Activated T-helper 1 cell treated with anti-CD3 and anti-CD28 coated beads, Interleukin-12 subunit alpha, Interleukin-12 subunit beta, Interleukin-2, Interleukin-4 antibody, amounts not matched to agents 30 ng/mL and 10 ng/mL and 1 ng/mL, durations not matched to agents 14 hours and 24 hours and 36 hours (primary cell): ENCODE data around the gene EBP. TPM values are rescaled to one million over a fixed set of nuclear protein-coding genes. Genes with fewer than 3 reads are reported as not detected.
"Not testable (repeated sequence)": the region's sequence is repeated elsewhere in the genome, so short reads cannot be mapped to it uniquely, and the experiment has no call there.

Experiments used
- DNase-seq: peaks from one replicate; pipeline ENCODE4 v3.0.0; 2021; ENCODE audit warnings: low spot score
- H3K27ac Mint-ChIP-seq: one replicate; pipeline ENCODE4 v1.8.0; 2021; ENCODE audit warnings: mild to moderate bottlenecking, mixed read lengths
- H3K27me3 Mint-ChIP-seq: one replicate; pipeline ENCODE4 v1.8.0; 2022; ENCODE audit warnings: mild to moderate bottlenecking, moderate library complexity, mixed read lengths; ENCODE audit not compliant: insufficient read depth
- H3K36me3 Mint-ChIP-seq: one replicate; pipeline ENCODE4 v1.8.0; 2021; ENCODE audit warnings: low read depth, mixed read lengths
- H3K4me1 Mint-ChIP-seq: one replicate; pipeline ENCODE4 v1.8.0; 2021; ENCODE audit warnings: low read depth, mixed read lengths
- H3K4me3 Mint-ChIP-seq: one replicate; pipeline ENCODE4 v1.8.0; 2021; ENCODE audit warnings: mild to moderate bottlenecking, moderate library complexity, mixed read lengths
- H3K9me3 Mint-ChIP-seq: one replicate; pipeline ENCODE4 v1.8.0; 2021; ENCODE audit warnings: mixed read lengths
- intact Hi-C: fragments of 100-400 bp; cut with micrococcal nuclease; formaldehyde crosslinking; loops from one replicate; pipeline ENCODE4 v1.15.1; 2024
- total RNA-seq: library from RNA; stranded (reverse); gene quantifications from 2 replicates; pipeline ENCODE4 v1.2.3, GENCODE V29; 2022

EBP gene
- total RNA-seq, 1 donor from 2014 or later: 164 TPM

DNA sequence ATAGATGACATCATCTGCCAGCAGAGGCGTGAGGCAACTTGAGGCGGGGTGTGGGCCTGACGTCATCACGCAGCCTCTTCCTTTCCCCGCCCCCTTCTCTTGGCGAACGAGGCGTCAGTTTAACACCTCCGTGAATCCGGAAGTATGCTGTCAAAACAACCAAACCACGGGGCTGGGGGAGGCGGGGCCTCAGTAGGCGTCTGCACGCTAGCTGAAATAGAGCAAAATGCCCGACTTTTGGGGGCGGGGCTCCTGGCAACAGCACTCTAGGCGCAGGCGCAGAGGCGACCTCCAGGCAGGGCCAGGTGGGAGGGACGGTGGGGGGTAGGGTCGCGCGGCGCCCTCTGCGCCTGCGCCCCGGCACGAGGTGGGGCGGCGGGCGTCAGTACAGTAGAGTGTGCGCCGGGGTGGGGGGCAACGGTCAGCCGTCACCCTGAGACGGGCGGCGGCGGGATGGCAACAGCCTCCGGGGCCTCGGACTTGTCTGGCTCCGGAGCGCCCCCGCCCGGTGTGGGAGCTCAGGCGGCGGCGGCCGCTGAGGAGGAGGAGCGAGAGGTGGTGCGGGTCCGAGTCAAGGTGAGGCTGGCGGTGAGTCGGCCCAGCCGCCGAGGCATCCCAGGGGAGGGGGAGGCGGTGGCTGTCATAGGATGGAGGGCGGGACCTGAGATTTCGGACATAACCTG, 17.9 kb downstream of the EBP start, which contains the start of gene TBC1D25:
TSS of gene TBC1D25 (plus strand) at position 370 of the 683 bp plus-strand sequence. CDS start at position 454, 84 bp downstream.
- H3K4me1 Mint-ChIP-seq: peaks cover 17% of the 10 kb centered on the region
- H3K27ac Mint-ChIP-seq: peak within 1 kb of the TSS; percentile 92

DNA sequence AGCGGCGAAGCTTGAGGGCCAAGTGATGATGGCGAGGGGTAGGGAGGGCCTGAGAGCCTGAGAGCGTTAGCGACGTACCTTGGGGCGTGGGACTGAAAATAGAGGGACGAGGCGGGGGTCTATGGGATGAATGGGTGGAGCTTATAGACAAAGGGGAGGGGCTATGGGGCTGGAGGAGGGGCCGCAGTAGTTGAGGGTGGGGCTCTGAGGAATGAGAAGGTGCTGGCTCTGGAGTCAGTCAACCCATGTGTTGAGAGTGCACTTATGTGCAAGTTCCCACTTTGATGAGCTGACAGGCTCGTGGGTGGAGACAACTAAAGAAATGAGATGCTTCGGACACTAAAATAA, 18.4 kb downstream of the EBP start:
- intact Hi-C loops: loop anchor here (5.0 kb wide), 1 partner anchor 33 kb away; the partner anchor contains the start of gene PORCN
- Mint-ChIP-seq H3K36me3 (peaks cover 7% of the 10 kb centered on the region), H3K9me3 (no peaks in the 10 kb centered on the region), H3K27ac (peak overlapping the region; percentile 86), H3K4me1 (peaks cover 17% of the 10 kb centered on the region), H3K27me3 (no peaks in the 10 kb centered on the region), H3K4me3 (peak overlapping the region; percentile 94)
- DNase-seq: peak; percentile 47

More for the DNA sequence above, 17.9 kb downstream of the EBP start, which contains the start of gene TBC1D25:
- intact Hi-C loops: loop anchor here (1.0 to 5.0 kb wide), 7 partner anchors 18 to 504 kb away; partner anchors contain the start of genes EBP, FTSJ1, PORCN and RBM3
- peak; percentile 93 for DNase-seq
- H3K4me3 Mint-ChIP-seq: peak within 1 kb of the TSS; percentile 94
- no peaks in the 10 kb centered on the region for H3K27me3 Mint-ChIP-seq
- H3K9me3 Mint-ChIP-seq: no peaks in the 10 kb centered on the region
- H3K36me3 Mint-ChIP-seq: peaks cover 11% of the 10 kb centered on the region

DNA sequence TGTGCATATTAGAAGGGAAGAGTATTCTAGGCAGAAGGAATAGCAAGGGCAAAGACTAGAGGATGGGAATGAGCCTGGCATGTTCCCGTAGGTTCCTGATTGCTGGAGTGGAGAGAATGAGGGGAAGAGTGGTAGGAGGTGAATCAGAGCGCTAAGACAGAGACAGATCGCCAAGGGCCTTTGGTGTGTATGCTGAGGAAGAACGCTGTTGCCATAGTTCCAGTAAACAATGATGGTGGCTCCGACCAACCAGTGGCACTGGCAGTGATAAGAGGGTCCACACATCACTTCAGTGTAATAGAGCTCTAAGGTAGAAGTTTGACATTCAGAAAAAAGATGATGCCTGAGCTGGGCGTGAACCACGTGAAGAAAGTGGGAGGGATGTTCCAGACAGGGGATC, 18.9 kb downstream of the EBP start:
- intact Hi-C loops: loop anchor here (5.0 kb wide), 1 partner anchor 33 kb away; the partner anchor contains the start of gene PORCN
- H3K27ac Mint-ChIP-seq: peak overlapping the region; percentile 86
- H3K9me3 Mint-ChIP-seq: no peaks in the 10 kb centered on the region
- no peak for DNase-seq
- peaks cover 9% of the 10 kb centered on the region for H3K36me3 Mint-ChIP-seq
- peaks cover 17% of the 10 kb centered on the region for H3K4me1 Mint-ChIP-seq
- peak overlapping the region; percentile 94 for H3K4me3 Mint-ChIP-seq
- no peaks in the 10 kb centered on the region for H3K27me3 Mint-ChIP-seq

GRCh38 chrX:48541140-48541814, 19.7 kb downstream of the EBP start:
- DNase-seq: no peak
- intact Hi-C loops: loop anchor here (5.0 kb wide), 1 partner anchor 34 kb away; the partner anchor contains the start of gene PORCN
- peak overlapping the region; percentile 71 for H3K27ac Mint-ChIP-seq
- no peaks in the 10 kb centered on the region for H3K27me3 Mint-ChIP-seq
- H3K4me1 Mint-ChIP-seq: peaks cover 17% of the 10 kb centered on the region
- H3K36me3 Mint-ChIP-seq: peaks cover 11% of the 10 kb centered on the region
- H3K9me3 Mint-ChIP-seq: no peaks in the 10 kb centered on the region
- peak overlapping the region; percentile 94 for H3K4me3 Mint-ChIP-seq

GRCh38 chrX:48548871-48549270, 27.3 kb downstream of the EBP start:
- Mint-ChIP-seq H3K4me3 (no peak overlapping the region), H3K27ac (no peak overlapping the region), H3K9me3 (no peaks in the 10 kb centered on the region), H3K36me3 (peaks cover 17% of the 10 kb centered on the region), H3K4me1 (no peaks in the 10 kb centered on the region), H3K27me3 (no peaks in the 10 kb centered on the region)
- DNase-seq: no peak
- intact Hi-C loops: no loop called here

DNA sequence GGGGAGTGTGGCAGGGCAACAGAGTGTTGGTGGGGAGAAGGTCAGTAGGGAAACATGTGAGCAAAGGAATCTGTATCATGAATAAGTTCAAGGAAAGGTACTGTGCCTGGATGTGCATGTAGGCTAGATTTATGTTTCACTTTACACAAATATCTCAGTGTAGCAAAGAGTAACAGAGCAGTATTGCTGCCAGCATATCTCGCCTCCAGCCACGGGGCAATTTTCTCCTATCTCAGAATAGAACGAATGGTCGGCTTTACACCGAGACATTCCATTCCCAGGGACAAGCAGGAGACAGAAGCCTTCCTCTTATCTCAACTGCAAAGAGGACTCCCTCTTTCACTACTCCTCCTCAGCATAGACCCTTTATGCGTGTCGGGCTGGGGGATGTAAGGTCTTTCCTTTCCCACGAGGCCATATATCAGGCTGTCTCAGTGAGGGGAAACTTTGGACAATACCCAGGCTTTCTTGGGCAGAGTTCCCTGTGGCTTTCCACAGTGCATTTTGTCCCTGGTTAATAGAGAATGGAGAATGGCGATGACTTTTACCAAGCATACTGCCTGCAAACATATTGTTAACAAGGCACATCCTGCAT, 34.2 kb downstream of the EBP start:
- Mint-ChIP-seq H3K36me3 (peaks cover 20% of the 10 kb centered on the region), H3K27ac (peak overlapping the region; percentile 61)
- H3K27me3 Mint-ChIP-seq, H3K4me1 Mint-ChIP-seq, H3K4me3 Mint-ChIP-seq, intact Hi-C loops, H3K9me3 Mint-ChIP-seq, DNase-seq: not testable (repeated sequence)

DNA sequence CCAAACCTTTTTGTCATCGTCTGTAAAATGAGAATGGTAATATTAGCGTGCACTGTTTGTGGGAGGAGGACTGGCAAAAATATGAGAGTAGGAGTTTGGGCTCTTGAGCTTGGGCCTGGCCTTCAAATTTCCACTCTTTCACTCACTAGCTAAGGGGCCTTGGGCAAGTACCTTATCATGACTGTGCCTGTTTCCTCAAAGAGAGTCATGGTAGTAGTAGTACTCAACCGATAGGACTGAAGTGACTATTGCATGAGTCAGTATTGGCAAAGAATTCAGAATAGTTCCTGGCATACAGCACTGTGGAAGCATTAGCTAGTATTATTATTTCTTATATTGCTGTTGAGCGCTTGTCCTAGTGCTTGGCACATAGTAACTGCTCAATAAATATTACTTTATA, 36.7 kb downstream of the EBP start:
- Mint-ChIP-seq H3K4me3 (no peak overlapping the region), H3K27ac (no peak overlapping the region), H3K36me3 (peaks cover 25% of the 10 kb centered on the region), H3K9me3 (no peaks in the 10 kb centered on the region), H3K4me1 (no peaks in the 10 kb centered on the region), H3K27me3 (no peaks in the 10 kb centered on the region)
- intact Hi-C loops: no loop called here
- DNase-seq: no peak

- Mint-ChIP-seq H3K36me3 (peaks cover 26% of the 10 kb centered on the region), H3K27me3 (no peaks in the 10 kb centered on the region), H3K4me3 (no peak overlapping the region), H3K9me3 (no peaks in the 10 kb centered on the region), H3K27ac (no peak overlapping the region), H3K4me1 (no peaks in the 10 kb centered on the region)
- no peak for DNase-seq
- intact Hi-C loops: no loop called here
Observed at GRCh38 chrX:48559636-48560035, 38.0 kb downstream of the EBP start.

DNA sequence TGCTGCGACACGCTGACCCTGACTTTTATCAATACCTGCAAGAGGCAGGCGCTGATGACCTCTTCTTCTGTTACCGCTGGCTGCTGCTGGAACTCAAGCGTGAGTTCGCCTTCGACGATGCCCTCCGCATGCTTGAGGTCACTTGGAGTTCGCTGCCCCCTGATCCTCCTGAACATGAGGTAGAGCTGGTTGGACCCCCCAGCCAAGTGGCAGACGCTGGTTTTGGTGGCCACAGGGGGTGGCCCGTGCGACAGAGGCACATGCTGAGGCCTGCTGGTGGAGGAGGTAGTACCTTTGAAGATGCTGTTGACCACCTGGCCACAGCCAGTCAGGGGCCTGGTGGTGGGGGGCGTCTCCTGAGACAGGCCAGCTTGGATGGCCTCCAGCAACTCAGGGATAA, 38.4 kb downstream of the EBP start:
- no peak for DNase-seq
- Mint-ChIP-seq H3K36me3 (peaks cover 23% of the 10 kb centered on the region), H3K9me3 (no peaks in the 10 kb centered on the region), H3K4me3 (no peak overlapping the region), H3K27me3 (no peaks in the 10 kb centered on the region), H3K27ac (no peak overlapping the region), H3K4me1 (no peaks in the 10 kb centered on the region)
- intact Hi-C loops: no loop called here

GRCh38 chrX:48560681-48561080, 39.1 kb downstream of the EBP start:
- Mint-ChIP-seq H3K27me3 (no peaks in the 10 kb centered on the region), H3K4me1 (no peaks in the 10 kb centered on the region), H3K9me3 (no peaks in the 10 kb centered on the region), H3K4me3 (no peak overlapping the region), H3K27ac (no peak overlapping the region), H3K36me3 (peaks cover 18% of the 10 kb centered on the region)
- no peak for DNase-seq
- intact Hi-C loops: no loop called here

GRCh38 chrX:48569958-48570357, 48.4 kb downstream of the EBP start:
- Mint-ChIP-seq H3K4me3 (no peak overlapping the region), H3K36me3 (peaks cover 4% of the 10 kb centered on the region), H3K27ac (peak overlapping the region; percentile 77), H3K4me1 (peaks cover 12% of the 10 kb centered on the region), H3K27me3 (no peaks in the 10 kb centered on the region), H3K9me3 (no peaks in the 10 kb centered on the region)
- intact Hi-C loops: no loop called here
- DNase-seq: no peak

DNA sequence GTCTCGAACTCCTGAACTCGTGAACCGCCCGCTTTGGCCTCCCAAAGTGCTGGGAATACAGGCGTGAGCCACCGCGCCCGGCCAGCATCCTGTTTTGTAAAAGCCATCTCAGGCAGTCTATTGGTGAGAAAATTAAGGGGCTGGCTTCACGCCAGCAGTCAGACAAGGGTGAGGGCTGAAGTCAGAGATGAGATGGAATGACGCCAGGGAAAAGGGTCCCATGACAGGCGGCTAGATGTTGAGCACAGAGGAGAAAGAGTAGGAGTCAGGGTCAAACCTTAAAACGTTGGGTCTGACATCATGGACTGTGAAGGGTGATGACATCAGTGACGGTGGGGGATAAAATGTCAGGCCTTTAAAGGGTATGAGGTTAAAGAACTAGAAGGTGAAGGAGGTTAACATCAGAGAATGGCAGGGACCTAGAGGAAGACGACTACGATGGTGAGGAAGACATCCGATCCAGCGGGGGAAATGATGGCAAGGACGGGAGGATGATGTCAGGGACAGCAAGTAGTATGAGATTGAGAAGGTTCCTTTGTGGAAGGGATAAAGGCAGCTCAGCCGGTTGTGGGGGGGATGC, 52.2 kb downstream of the EBP start:
- peak overlapping the region; percentile 100 for H3K27ac Mint-ChIP-seq
- no peaks in the 10 kb centered on the region for H3K9me3 Mint-ChIP-seq
- H3K4me1 Mint-ChIP-seq: peaks cover 19% of the 10 kb centered on the region
- H3K4me3 Mint-ChIP-seq: peak overlapping the region; percentile 99
- H3K27me3 Mint-ChIP-seq: no peaks in the 10 kb centered on the region
- DNase-seq: no peak
- intact Hi-C loops: loop anchor here (1.0 kb wide), 5 partner anchors 24 to 97 kb away; partner anchors contain the start of genes EBP, FTSJ1, PORCN and TBC1D25
- H3K36me3 Mint-ChIP-seq: peaks cover 28% of the 10 kb centered on the region
